CD14-positive monocyte (primary cell): Measurements from ENCODE around the gene PNPO. TPM values are rescaled to one million over a fixed set of nuclear protein-coding genes. Genes with fewer than 3 reads are reported as not detected.

Experiments used
- DNase-seq, 3 donors: peaks; one replicate each; pipeline ENCODE4 v3.0.0-alpha.2; 2011 to 2022
- H2AFZ ChIP-seq: 2 replicates; pipeline ENCODE4 v1.6.0; 2012; ENCODE audit warnings: mild to moderate bottlenecking, low read depth, low read length, inconsistent platforms; ENCODE audit not compliant: insufficient read depth, poor library complexity, severe bottlenecking
- H3K27ac ChIP-seq, 2 donors: 1 replicate in 1 of 2; 2 replicates in 1 of 2; pipeline ENCODE4 v1.5.1; 2012 to 2013; ENCODE audit warnings: low read length in 2 of 2, control low read depth in 1 of 2, inconsistent platforms in 1 of 2, low read depth in 1 of 2, mild to moderate bottlenecking in 1 of 2
- H3K27me3 ChIP-seq, 2 donors: one replicate each; pipeline versions ENCODE4 v1.6.0 to v1.6.1; 2011 to 2013; ENCODE audit warnings: low read length in 2 of 2; ENCODE audit not compliant: control insufficient read depth in 2 of 2, insufficient read depth in 2 of 2
- H3K36me3 ChIP-seq, 2 donors: replicated peaks in 1 of 2; 1 replicate in 1 of 2; 2 replicates in 1 of 2; pipeline versions ENCODE4 v1.5.1 to v1.6.1; 2012 to 2013; ENCODE audit warnings: low read length in 2 of 2, control low read depth in 1 of 2, inconsistent platforms in 1 of 2, mild to moderate bottlenecking in 1 of 2; ENCODE audit not compliant: insufficient read depth in 2 of 2, control insufficient read depth in 1 of 2
- H3K4me1 ChIP-seq, 2 donors: 1 replicate in 1 of 2; 2 replicates in 1 of 2; pipeline versions ENCODE4 v1.5.1 to v1.6.1; 2012 to 2013; ENCODE audit warnings: low read length in 2 of 2, control low read depth in 1 of 2, inconsistent platforms in 1 of 2, mild to moderate bottlenecking in 1 of 2, moderate library complexity in 1 of 2; ENCODE audit not compliant: insufficient read depth in 2 of 2, control insufficient read depth in 1 of 2
- H3K4me2 ChIP-seq: replicated peaks from 2 replicates; pipeline ENCODE3; 2012; ENCODE audit warnings: low read length, moderate library complexity, mild to moderate bottlenecking; ENCODE audit not compliant: poor library complexity, severe bottlenecking; ENCODE audit errors: extremely low read depth
- H3K4me3 ChIP-seq, 3 experiments: fragments of 200-600 bp in 1 of 3; sonication (generic) in 1 of 3; replicated peaks in 1 of 3; 1 replicate in 2 of 3; 2 replicates in 1 of 3; pipeline ENCODE4 v1.5.1; 2011 to 2013; ENCODE audit warnings: low read length in 3 of 3, mild to moderate bottlenecking in 3 of 3, control low read depth in 2 of 3, low read depth in 2 of 3, inconsistent platforms in 1 of 3, moderate library complexity in 1 of 3
- H3K79me2 ChIP-seq: 2 replicates; pipeline ENCODE4 v1.6.0; 2012; ENCODE audit warnings: mild to moderate bottlenecking, control low read depth, inconsistent platforms, low read length, moderate library complexity; ENCODE audit not compliant: insufficient read depth
- H3K9ac ChIP-seq: 2 replicates; pipeline ENCODE4 v1.6.0; 2017; ENCODE audit warnings: low read length, mild to moderate bottlenecking; ENCODE audit not compliant: insufficient read depth, poor library complexity, severe bottlenecking
- H3K9me3 ChIP-seq, 2 donors: replicated peaks in 1 of 2; 1 replicate in 1 of 2; 2 replicates in 1 of 2; pipeline versions ENCODE4 v1.5.1 to v1.6.1; 2012 to 2013; ENCODE audit warnings: low read length in 2 of 2, control low read depth in 1 of 2; ENCODE audit not compliant: control insufficient read depth in 1 of 2, insufficient read depth in 1 of 2
- H4K20me1 ChIP-seq: 2 replicates; pipeline ENCODE4 v1.6.0; 2012; ENCODE audit warnings: mild to moderate bottlenecking, low read length, control low read depth, moderate library complexity; ENCODE audit not compliant: insufficient read depth
- H3K27ac Mint-ChIP-seq, 7 donors: one replicate each; pipeline ENCODE4 v1.8.0; 2020; ENCODE audit warnings: mild to moderate bottlenecking in 7 of 7, mixed read lengths in 7 of 7, moderate library complexity in 6 of 7, inconsistent platforms in 2 of 7
- H3K27me3 Mint-ChIP-seq, 3 donors: one replicate each; pipeline ENCODE4 v1.8.0; 2021 to 2022; ENCODE audit warnings: low read depth in 3 of 3, mild to moderate bottlenecking in 3 of 3, mixed read lengths in 3 of 3, moderate library complexity in 3 of 3, inconsistent platforms in 1 of 3
- H3K36me3 Mint-ChIP-seq, 2 donors: one replicate each; pipeline ENCODE4 v1.8.0; 2020; ENCODE audit warnings: mixed read lengths in 2 of 2, inconsistent platforms in 1 of 2, mild to moderate bottlenecking in 1 of 2
- H3K4me1 Mint-ChIP-seq: one replicate; pipeline ENCODE4 v1.8.0; 2020; ENCODE audit warnings: mild to moderate bottlenecking, mixed read lengths
- H3K4me3 Mint-ChIP-seq, 2 donors: one replicate each; pipeline ENCODE4 v1.8.0; 2020; ENCODE audit warnings: mild to moderate bottlenecking in 2 of 2, mixed read lengths in 2 of 2, moderate library complexity in 1 of 2
- H3K9me3 Mint-ChIP-seq, 7 donors: one replicate each; pipeline ENCODE4 v1.8.0; 2020 to 2022; ENCODE audit warnings: mixed read lengths in 7 of 7, mild to moderate bottlenecking in 6 of 7, moderate library complexity in 6 of 7, inconsistent platforms in 2 of 7
- WGBS: methylation state at CpG from one replicate; pipeline ENCODE4 v1.1.5; 2013; ENCODE audit warnings: missing lambda C conversion rate; ENCODE audit not compliant: insufficient coverage; 5-methylcytosine and 5-hydroxymethylcytosine counted together
- intact Hi-C, 2 donors: fragments of 100-400 bp; cut with micrococcal nuclease; formaldehyde crosslinking; loops; one replicate each; pipeline versions ENCODE4 v1.15.0 to v1.15.1; 2023
- polyA plus RNA-seq, 3 donors: library from polyadenylated mRNA; depleted of rRNA in 1 of 3; unstranded in 2 of 3; stranded (reverse) in 1 of 3; fragments of 300-500 nt in 2 of 3; fragments of >200 nt in 1 of 3; fragmentation: Illumina TruSeq in 2 of 3; gene quantifications; 1 replicate in 2 of 3; 2 replicates in 1 of 3; pipeline ENCODE4 v1.2.3, GENCODE V29; 2012 to 2021
- TF ChIP-seq, protein P1 (sequence below): fragments of 200-600 bp; IDR thresholded peaks from one replicate; pipeline ENCODE4 v1.8.0; 2022; ENCODE audit warnings: antibody characterized with exemption, mild to moderate bottlenecking

Gene PNPO
- polyA plus RNA-seq, 3 donors = 13.2 to 34.2 (median 29.7) TPM

DNA sequence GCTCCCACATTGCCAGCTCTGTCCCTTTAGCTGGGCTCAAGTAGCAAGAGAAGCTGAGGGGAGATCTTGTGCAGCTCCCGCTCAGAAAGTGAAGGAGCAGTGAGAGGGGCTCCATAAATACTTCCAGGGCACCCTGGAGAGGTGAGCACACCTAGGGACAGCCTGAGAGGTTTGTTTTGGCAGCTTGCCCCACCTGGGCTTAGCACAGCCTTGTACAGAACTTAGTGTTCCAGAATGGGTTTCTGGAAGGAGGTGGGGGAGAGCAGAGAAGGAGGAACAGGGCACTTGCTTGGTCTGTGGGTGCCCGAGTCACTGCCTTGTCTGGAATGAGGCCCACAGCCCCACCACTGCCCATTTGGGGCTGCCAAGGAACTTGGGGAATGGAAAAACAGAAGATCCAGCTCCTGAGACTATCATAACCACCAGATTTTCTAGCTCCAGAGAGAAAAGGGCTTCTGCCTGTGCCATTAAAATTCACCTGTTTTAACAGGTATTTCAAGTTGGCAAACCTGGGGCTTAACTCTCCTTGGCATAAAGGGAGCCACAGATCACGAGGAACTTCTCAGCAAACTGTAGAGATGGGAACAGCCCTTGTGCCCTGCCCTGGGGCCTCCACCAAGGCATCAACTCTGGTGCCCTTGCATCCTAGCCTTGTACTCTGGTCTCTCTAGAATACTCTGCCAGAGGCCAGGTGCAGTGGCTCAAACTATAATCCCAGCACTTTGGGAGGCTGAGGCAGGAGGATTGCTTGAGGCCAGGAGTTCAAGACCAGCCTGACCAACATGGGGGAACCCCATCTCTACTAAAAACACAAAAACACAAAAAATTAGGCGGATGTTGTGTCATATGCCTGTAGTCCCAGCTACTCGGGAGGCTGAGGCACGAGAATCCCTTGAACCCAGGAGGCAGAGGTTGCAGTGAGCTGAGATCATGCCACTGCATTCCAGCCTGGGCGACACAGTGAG is 14.4 kb downstream of the PNPO start:
- H3K79me2 ChIP-seq = no peaks in the 10 kb centered on the region
- DNase-seq = no peak
- peaks cover 0 to 9% of the 10 kb centered on the region in 2 donors for H3K36me3 Mint-ChIP-seq
- 97% methylated on average over 5 of the region's 7 CpGs for WGBS
- H3K9me3 Mint-ChIP-seq = no peaks in the 10 kb centered on the region
- intact Hi-C loops = no loop called here
- no peak overlapping the region for H3K4me3 ChIP-seq
- H3K9ac ChIP-seq = no peak overlapping the region
- H3K4me3 Mint-ChIP-seq = no peak overlapping the region
- TF ChIP-seq, protein P1, sequence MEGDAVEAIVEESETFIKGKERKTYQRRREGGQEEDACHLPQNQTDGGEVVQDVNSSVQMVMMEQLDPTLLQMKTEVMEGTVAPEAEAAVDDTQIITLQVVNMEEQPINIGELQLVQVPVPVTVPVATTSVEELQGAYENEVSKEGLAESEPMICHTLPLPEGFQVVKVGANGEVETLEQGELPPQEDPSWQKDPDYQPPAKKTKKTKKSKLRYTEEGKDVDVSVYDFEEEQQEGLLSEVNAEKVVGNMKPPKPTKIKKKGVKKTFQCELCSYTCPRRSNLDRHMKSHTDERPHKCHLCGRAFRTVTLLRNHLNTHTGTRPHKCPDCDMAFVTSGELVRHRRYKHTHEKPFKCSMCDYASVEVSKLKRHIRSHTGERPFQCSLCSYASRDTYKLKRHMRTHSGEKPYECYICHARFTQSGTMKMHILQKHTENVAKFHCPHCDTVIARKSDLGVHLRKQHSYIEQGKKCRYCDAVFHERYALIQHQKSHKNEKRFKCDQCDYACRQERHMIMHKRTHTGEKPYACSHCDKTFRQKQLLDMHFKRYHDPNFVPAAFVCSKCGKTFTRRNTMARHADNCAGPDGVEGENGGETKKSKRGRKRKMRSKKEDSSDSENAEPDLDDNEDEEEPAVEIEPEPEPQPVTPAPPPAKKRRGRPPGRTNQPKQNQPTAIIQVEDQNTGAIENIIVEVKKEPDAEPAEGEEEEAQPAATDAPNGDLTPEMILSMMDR = no peak
- no peak overlapping the region for H2AFZ ChIP-seq
- H3K9me3 ChIP-seq = no peaks in the 10 kb centered on the region
- no peaks in the 10 kb centered on the region for H4K20me1 ChIP-seq
- H3K36me3 ChIP-seq = no peaks in the 10 kb centered on the region
- peaks cover 2 to 3% (median 3%) of the 10 kb centered on the region in 3 donors for H3K27me3 Mint-ChIP-seq
- H3K4me2 ChIP-seq = no peak overlapping the region
- no peak overlapping the region for H3K27ac ChIP-seq
- peaks cover 15% of the 10 kb centered on the region for H3K4me1 Mint-ChIP-seq
- peaks cover 15% of the 10 kb centered on the region in 2 donors for H3K4me1 ChIP-seq
- no peak overlapping the region for H3K27ac Mint-ChIP-seq
- H3K27me3 ChIP-seq = no peaks in the 10 kb centered on the region

DNA sequence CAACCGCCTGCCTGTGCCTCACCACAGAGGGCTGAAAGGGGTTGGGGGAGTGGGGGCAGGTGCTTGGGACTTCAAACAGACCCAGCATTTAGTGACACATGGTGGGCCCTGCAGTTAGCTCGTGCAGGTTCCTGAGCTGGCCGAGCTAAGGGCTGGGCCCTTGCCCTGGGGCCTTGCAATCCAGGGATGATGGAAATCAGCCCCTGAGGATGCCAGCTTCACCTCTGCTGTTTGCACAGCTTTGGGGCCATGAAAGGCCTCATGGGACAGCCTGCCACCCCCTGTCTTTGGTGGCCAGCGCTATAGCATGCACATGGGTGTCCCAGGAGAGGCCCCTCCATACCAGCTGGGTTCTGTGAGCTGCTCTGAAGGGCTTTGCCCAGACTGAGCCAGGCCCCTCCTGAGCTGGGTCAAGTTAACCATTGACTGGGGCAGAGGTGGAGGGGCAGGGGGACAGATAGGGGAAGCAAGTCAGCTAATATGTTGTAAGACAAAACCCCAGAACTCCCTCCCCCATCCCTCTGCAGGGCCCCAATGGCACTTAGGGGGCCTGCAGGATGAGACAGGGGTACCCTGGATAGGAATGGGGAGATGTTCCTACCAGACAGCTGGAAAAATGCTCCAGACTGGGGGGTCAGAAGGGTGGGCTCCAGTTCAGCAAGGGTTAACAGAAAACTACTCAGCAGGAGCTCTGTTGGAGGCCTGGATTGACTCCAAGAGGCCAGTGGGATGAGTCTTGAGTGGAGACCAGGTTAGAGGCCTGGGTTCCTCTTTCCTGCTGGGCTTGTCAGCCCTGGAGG is 15.6 kb downstream of the PNPO start:
- H3K27me3 Mint-ChIP-seq = peaks cover 3% of the 10 kb centered on the region in 3 donors
- no peak overlapping the region for H3K4me2 ChIP-seq
- H3K4me1 ChIP-seq = peaks cover 5% of the 10 kb centered on the region in 2 donors
- no peak for DNase-seq
- peaks cover 0 to 9% of the 10 kb centered on the region in 2 donors for H3K36me3 Mint-ChIP-seq
- peaks cover 5% of the 10 kb centered on the region for H3K4me1 Mint-ChIP-seq
- TF ChIP-seq, protein P1 = no peak
- H3K9me3 Mint-ChIP-seq = no peaks in the 10 kb centered on the region
- H3K9ac ChIP-seq = no peak overlapping the region
- H3K4me3 ChIP-seq = no peak overlapping the region
- H3K36me3 ChIP-seq = no peaks in the 10 kb centered on the region
- H3K27me3 ChIP-seq = no peaks in the 10 kb centered on the region
- intact Hi-C loops = no loop called here
- H3K27ac ChIP-seq = no peak overlapping the region
- H2AFZ ChIP-seq = no peak overlapping the region
- no peak overlapping the region for H3K27ac Mint-ChIP-seq
- no peaks in the 10 kb centered on the region for H3K9me3 ChIP-seq
- no peak overlapping the region for H3K4me3 Mint-ChIP-seq
- H3K79me2 ChIP-seq = no peaks in the 10 kb centered on the region
- WGBS = 100% methylated on average over 3 of the region's 4 CpGs
- no peaks in the 10 kb centered on the region for H4K20me1 ChIP-seq
